H9 (cell line): ENCODE results near the gene FBN2. TPM values are rescaled to one million over a fixed set of nuclear protein-coding genes. Genes with fewer than 3 reads are reported as not detected.

Experiments
- DNase-seq: peaks from one replicate; pipeline ENCODE4 v3.0.0-alpha.2; 2017
- H2AFZ ChIP-seq: one replicate; pipeline ENCODE4 v1.6.1; 2013; ENCODE audit warnings: mild to moderate bottlenecking, low read length, control low read depth, moderate library complexity
- H2AK5ac ChIP-seq: 2 replicates; pipeline ENCODE4 v1.6.1; 2013; ENCODE audit warnings: low read length, control low read depth, mixed read lengths; ENCODE audit not compliant: insufficient read length
- H2BK120ac ChIP-seq: one replicate; pipeline ENCODE4 v1.6.1; 2013; ENCODE audit warnings: low read depth, mild to moderate bottlenecking, low read length, control low read depth, inconsistent platforms; ENCODE audit not compliant: poor library complexity, severe bottlenecking
- H2BK12ac ChIP-seq: 2 replicates; pipeline ENCODE4 v1.6.1; 2013; ENCODE audit warnings: low read length, control low read depth, mixed read lengths, low read depth; ENCODE audit not compliant: insufficient read length
- H2BK15ac ChIP-seq: 2 replicates; pipeline ENCODE4 v1.6.1; 2013; ENCODE audit warnings: low read depth, low read length, control low read depth
- H2BK20ac ChIP-seq: one replicate; pipeline ENCODE4 v1.6.1; 2013; ENCODE audit warnings: low read depth, mild to moderate bottlenecking, low read length, control low read depth, inconsistent platforms; ENCODE audit not compliant: poor library complexity, severe bottlenecking
- H2BK5ac ChIP-seq: 2 replicates; pipeline ENCODE4 v1.6.1; 2013; ENCODE audit warnings: low read length, control low read depth, mixed read lengths; ENCODE audit not compliant: insufficient read length
- H3K14ac ChIP-seq: 2 replicates; pipeline ENCODE4 v1.6.1; 2013; ENCODE audit warnings: low read length, control low read depth; ENCODE audit not compliant: insufficient read depth
- H3K18ac ChIP-seq: 2 replicates; pipeline ENCODE4 v1.6.1; 2013; ENCODE audit warnings: low read depth, mild to moderate bottlenecking, mixed read lengths, low read length, control low read depth; ENCODE audit not compliant: insufficient read length
- H3K23ac ChIP-seq: 2 replicates; pipeline ENCODE4 v1.6.1; 2013; ENCODE audit warnings: low read length, control low read depth, mixed read lengths, low read depth; ENCODE audit not compliant: insufficient read length
- H3K23me2 ChIP-seq: 2 replicates; pipeline ENCODE4 v1.6.1; 2013; ENCODE audit warnings: low read depth, mild to moderate bottlenecking, mixed read lengths, low read length, control low read depth; ENCODE audit not compliant: insufficient read length, poor library complexity, severe bottlenecking
- H3K27ac ChIP-seq: 2 replicates; pipeline ENCODE4 v1.5.1; 2013; ENCODE audit warnings: low read length, control low read depth, mixed read lengths, low read depth; ENCODE audit not compliant: insufficient read length
- H3K27me3 ChIP-seq: 2 replicates; pipeline ENCODE4 v1.6.1; 2013; ENCODE audit warnings: low read length, control low read depth, inconsistent platforms; ENCODE audit not compliant: insufficient read depth
- H3K4ac ChIP-seq: 2 replicates; pipeline ENCODE4 v1.6.1; 2013; ENCODE audit warnings: low read depth, mild to moderate bottlenecking, control low read depth, inconsistent platforms, low read length, moderate library complexity
- H3K4me1 ChIP-seq: 2 replicates; pipeline ENCODE4 v1.6.1; 2013; ENCODE audit warnings: low read length, control low read depth, inconsistent platforms; ENCODE audit not compliant: insufficient read depth
- H3K4me2 ChIP-seq: 2 replicates; pipeline ENCODE4 v1.6.1; 2013; ENCODE audit warnings: low read length, control low read depth, mixed read lengths; ENCODE audit not compliant: insufficient read length, insufficient read depth
- H3K56ac ChIP-seq: 2 replicates; pipeline ENCODE4 v1.6.1; 2013; ENCODE audit warnings: low read depth, mild to moderate bottlenecking, mixed read lengths, low read length, control low read depth; ENCODE audit not compliant: insufficient read length
- H3K79me1 ChIP-seq: 2 replicates; pipeline ENCODE4 v1.6.1; 2013; ENCODE audit warnings: low read depth, mild to moderate bottlenecking, moderate library complexity, low read length, control low read depth, inconsistent platforms; ENCODE audit not compliant: insufficient read depth, poor library complexity, severe bottlenecking
- H3K79me2 ChIP-seq: 2 replicates; pipeline ENCODE4 v1.6.1; 2013; ENCODE audit warnings: low read length, control low read depth, inconsistent platforms; ENCODE audit not compliant: insufficient read depth
- H3K9ac ChIP-seq: 2 replicates; pipeline ENCODE4 v1.6.1; 2013; ENCODE audit warnings: low read length, control low read depth, mixed read lengths; ENCODE audit not compliant: insufficient read length; ENCODE audit errors: extremely low read depth
- H3K9me3 ChIP-seq: one replicate; pipeline ENCODE4 v1.6.1; 2013; ENCODE audit warnings: low read depth, low read length, inconsistent platforms; ENCODE audit not compliant: control insufficient read depth
- H3T11ph ChIP-seq: one replicate; pipeline ENCODE4 v1.6.1; 2013; ENCODE audit warnings: mild to moderate bottlenecking, low read length, control low read depth, inconsistent platforms
- H4K20me1 ChIP-seq: one replicate; pipeline ENCODE4 v1.6.1; 2013; ENCODE audit not compliant: control insufficient read depth, insufficient read length, insufficient read depth
- H4K5ac ChIP-seq: 2 replicates; pipeline ENCODE4 v1.6.1; 2013; ENCODE audit warnings: low read depth, mild to moderate bottlenecking, mixed read lengths, low read length, control low read depth; ENCODE audit not compliant: insufficient read length
- H4K8ac ChIP-seq: replicated peaks from 2 replicates; pipeline ENCODE4 v1.6.1; 2013; ENCODE audit warnings: low read length, control low read depth, mixed read lengths, low read depth; ENCODE audit not compliant: insufficient read length
- H4K91ac ChIP-seq: 2 replicates; pipeline ENCODE4 v1.6.1; 2013; ENCODE audit warnings: low read depth, mild to moderate bottlenecking, moderate library complexity, mixed read lengths, low read length, control low read depth; ENCODE audit not compliant: insufficient read length
- H3K27ac Mint-ChIP-seq, 3 experiments: 2 replicates in 2 of 3; 3 replicates in 1 of 3; pipeline ENCODE4 v1.8.0; 2020 to 2021; ENCODE audit warnings: mixed read lengths in 3 of 3, mild to moderate bottlenecking in 1 of 3, moderate library complexity in 1 of 3
- H3K27me3 Mint-ChIP-seq: 2 replicates; pipeline ENCODE4 v1.8.0; 2021; ENCODE audit warnings: low read depth, mild to moderate bottlenecking, moderate library complexity, mixed read lengths
- H3K36me3 Mint-ChIP-seq, 3 experiments: 2 replicates in 2 of 3; 3 replicates in 1 of 3; pipeline ENCODE4 v1.8.0; 2020 to 2021; ENCODE audit warnings: low read depth in 3 of 3, mixed read lengths in 3 of 3; ENCODE audit not compliant: insufficient read depth in 1 of 3
- H3K4me1 Mint-ChIP-seq, 2 experiments: 2 replicates each; pipeline ENCODE4 v1.8.0; 2020; ENCODE audit warnings: mixed read lengths in 2 of 2
- H3K4me3 Mint-ChIP-seq, 2 experiments: 2 replicates in 1 of 2; 3 replicates in 1 of 2; pipeline ENCODE4 v1.8.0; 2020 to 2021; ENCODE audit warnings: mild to moderate bottlenecking in 2 of 2, mixed read lengths in 2 of 2, moderate library complexity in 1 of 2
- H3K9me3 Mint-ChIP-seq, 2 experiments: 2 replicates in 1 of 2; 3 replicates in 1 of 2; pipeline ENCODE4 v1.8.0; 2020; ENCODE audit warnings: mild to moderate bottlenecking in 2 of 2, mixed read lengths in 2 of 2, moderate library complexity in 1 of 2
- CTCF ChIP-seq: fragments of 200-600 bp; sonication (generic); conservative IDR thresholded peaks from 3 replicates; pipeline ENCODE4 v1.8.0; 2021; ENCODE audit warnings: antibody characterized with exemption, mild to moderate bottlenecking
- WGBS: extraction: QIAGEN DNeasy Blood & Tissue Kit; methylation state at CpG from one replicate; pipeline ENCODE4 v1.1.7; 2013; ENCODE audit warnings: missing lambda C conversion rate, low lambda C conversion rate, mixed read lengths; ENCODE audit not compliant: insufficient read length; ENCODE audit errors: extremely low coverage; 5-methylcytosine and 5-hydroxymethylcytosine counted together
- total RNA-seq: library from RNA; stranded (reverse); gene quantifications from 2 replicates; pipeline ENCODE4 v1.2.1, GENCODE V29; 2021

FBN2 gene
- total RNA-seq, 1 experiment from 2014 or later = 8.3 TPM

DNA sequence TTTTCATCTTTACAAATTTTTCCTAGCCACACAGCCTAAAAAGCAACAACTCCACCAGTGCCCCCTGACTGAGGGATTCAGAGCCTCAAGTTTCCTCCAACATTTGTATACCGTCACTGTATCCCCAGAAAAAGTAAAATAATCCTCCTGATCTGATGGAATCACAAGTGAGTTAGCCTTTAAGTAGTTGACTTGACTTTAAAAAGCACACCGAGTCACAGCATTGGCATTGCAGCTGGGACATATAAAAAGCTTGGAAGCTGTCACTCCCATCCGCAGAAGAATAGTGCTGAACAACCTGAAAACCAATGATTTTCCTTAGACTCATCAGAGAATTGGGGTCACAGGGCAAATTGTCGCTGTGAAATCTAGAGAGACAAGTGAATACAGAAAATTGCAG, 41.6 kb upstream of the FBN2 start:
- H3K27ac ChIP-seq = no peak overlapping the region
- no peak overlapping the region for H3K9ac ChIP-seq
- H4K8ac ChIP-seq = no peak overlapping the region
- no peak overlapping the region for H3K23ac ChIP-seq
- H3K79me1 ChIP-seq = no peaks in the 10 kb centered on the region
- H3T11ph ChIP-seq = no peak overlapping the region
- Mint-ChIP-seq H3K4me1 (no peaks in the 10 kb centered on the region), H3K4me3 (no peak overlapping the region), H3K9me3 (peaks cover 0 to 3% of the 10 kb centered on the region in 2 experiments; a peak in 2 of 5 replicates), H3K36me3 (no peaks in the 10 kb centered on the region; a peak in 1 of 7 replicates), H3K27me3 (no peaks in the 10 kb centered on the region), H3K27ac (no peak overlapping the region)
- no peaks in the 10 kb centered on the region for H3K9me3 ChIP-seq
- H3K23me2 ChIP-seq = no peaks in the 10 kb centered on the region
- no peak overlapping the region for H3K56ac ChIP-seq
- H3K14ac ChIP-seq = no peak overlapping the region
- no peak overlapping the region for H2AK5ac ChIP-seq
- no peak overlapping the region for H3K4ac ChIP-seq
- H3K79me2 ChIP-seq = no peaks in the 10 kb centered on the region
- no peak overlapping the region for H4K91ac ChIP-seq
- H2AFZ ChIP-seq = no peak overlapping the region
- H2BK15ac ChIP-seq = no peak overlapping the region
- H2BK20ac ChIP-seq = no peak overlapping the region
- H4K20me1 ChIP-seq = no peaks in the 10 kb centered on the region
- no CpG with 5 or more reads among the region's 4 CpGs for WGBS
- no peak for DNase-seq
- no peak overlapping the region for H3K4me2 ChIP-seq
- H3K4me1 ChIP-seq = no peaks in the 10 kb centered on the region
- no peak overlapping the region for H2BK12ac ChIP-seq
- TF ChIP-seq CTCF = no peak
- no peak overlapping the region for H3K18ac ChIP-seq
- no peak overlapping the region for H2BK120ac ChIP-seq
- no peak overlapping the region for H2BK5ac ChIP-seq
- H3K27me3 ChIP-seq = no peaks in the 10 kb centered on the region
- H4K5ac ChIP-seq = no peak overlapping the region
